ACC112 (cell line): Measurements from ENCODE around the gene GATAD2B.
"Not testable (repeated sequence)": the region's sequence is repeated elsewhere in the genome, so short reads cannot be mapped to it uniquely, and the experiment has no call there.

Experiments
- H2AFZ ChIP-seq: fragments of 200-600 bp; sonication (generic); one replicate; pipeline ENCODE4 v1.6.0; 2017; ENCODE audit warnings: antibody characterized with exemption, low read length; ENCODE audit not compliant: unreplicated experiment
- H3K27ac ChIP-seq: fragments of 200-600 bp; sonication (generic); 2 replicates; pipeline ENCODE4 v1.5.1; 2014; ENCODE audit warnings: low read depth, mild to moderate bottlenecking, antibody characterized with exemption, low read length, moderate library complexity
- H3K27me3 ChIP-seq: fragments of 200-600 bp; sonication (generic); 2 replicates; pipeline ENCODE4 v1.6.1; 2014; ENCODE audit warnings: mild to moderate bottlenecking, antibody characterized with exemption, low read length, moderate library complexity, mixed read lengths; ENCODE audit not compliant: insufficient read depth
- H3K36me3 ChIP-seq: fragments of 200-600 bp; sonication (generic); 2 replicates; pipeline ENCODE4 v1.6.1; 2016; ENCODE audit warnings: mild to moderate bottlenecking, antibody characterized with exemption, low read length, moderate library complexity, mixed read lengths; ENCODE audit not compliant: insufficient read depth
- H3K4me1 ChIP-seq: fragments of 200-600 bp; sonication (generic); one replicate; pipeline ENCODE4 v1.6.1; 2016; ENCODE audit warnings: low read length, mixed read lengths; ENCODE audit not compliant: insufficient read depth, unreplicated experiment, control insufficient read depth
- H3K4me3 ChIP-seq: fragments of 200-600 bp; sonication (generic); 2 replicates; pipeline ENCODE4 v1.5.1; 2014; ENCODE audit warnings: mild to moderate bottlenecking, low read depth, low read length
- H3K79me2 ChIP-seq: fragments of 200-600 bp; sonication (generic); one replicate; pipeline ENCODE4 v1.6.0; 2016; ENCODE audit warnings: low read length; ENCODE audit not compliant: control insufficient read depth, unreplicated experiment, insufficient read depth

Gene GATAD2B

GRCh38 chr1:153857505-153857904 lies 65.3 kb downstream of the GATAD2B start:
- Histone ChIP-seq H3K4me3 (no peak overlapping the region), H3K36me3 (peaks cover 7% of the 10 kb centered on the region), H3K27ac (no peak overlapping the region), H3K4me1 (no peaks in the 10 kb centered on the region), H2AFZ (no peak overlapping the region), H3K79me2 (peaks cover 18% of the 10 kb centered on the region), H3K27me3 (no peaks in the 10 kb centered on the region)

DNA sequence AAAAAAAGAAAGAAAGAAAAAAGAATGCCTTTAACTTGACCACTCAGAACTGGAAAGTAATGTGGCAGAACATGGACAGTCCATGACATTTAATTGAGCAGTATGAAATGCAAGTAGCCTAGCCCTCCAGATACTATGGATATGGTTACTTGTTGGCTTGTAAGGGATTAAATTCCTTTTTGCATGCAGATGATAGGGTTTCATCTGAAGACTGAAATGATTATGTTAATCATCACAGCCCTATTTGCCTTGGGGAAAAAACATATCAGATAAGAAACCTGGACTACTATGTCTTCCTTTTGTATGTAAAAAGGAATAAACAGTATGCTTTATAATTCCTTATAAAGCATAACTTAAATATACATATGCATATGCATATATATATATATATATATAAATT lies 66.0 kb downstream of the GATAD2B start:
- H3K27me3 ChIP-seq = no peaks in the 10 kb centered on the region
- no peak overlapping the region for H2AFZ ChIP-seq
- H3K4me3 ChIP-seq = no peak overlapping the region
- no peak overlapping the region for H3K27ac ChIP-seq
- peaks cover 7% of the 10 kb centered on the region for H3K36me3 ChIP-seq
- H3K4me1 ChIP-seq = no peaks in the 10 kb centered on the region
- peaks cover 20% of the 10 kb centered on the region for H3K79me2 ChIP-seq

DNA sequence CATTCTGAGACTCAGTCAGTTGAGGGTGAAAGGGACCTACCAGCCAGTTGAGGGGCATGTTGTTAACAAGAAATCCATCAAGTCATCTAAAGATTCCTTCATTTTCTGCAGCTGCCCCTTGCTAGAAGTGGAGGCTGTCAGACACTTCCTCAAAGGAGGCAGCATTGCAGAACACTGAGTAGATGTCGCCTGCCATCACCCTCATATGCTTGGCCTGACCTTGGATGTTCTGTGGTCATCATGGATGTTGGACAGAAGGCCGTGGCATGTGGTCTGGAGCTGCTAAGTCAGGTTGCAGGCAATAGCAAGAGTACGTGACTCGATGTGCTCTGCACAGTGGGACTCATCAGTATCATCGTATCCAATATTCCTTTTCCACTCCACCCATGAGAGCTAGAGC lies 70.6 kb downstream of the GATAD2B start:
- peaks cover 7% of the 10 kb centered on the region; the same call in 1 of the 2 replicates for H3K36me3 ChIP-seq
- no peaks in the 10 kb centered on the region for H3K27me3 ChIP-seq
- H3K4me1 ChIP-seq = no peaks in the 10 kb centered on the region
- H3K79me2 ChIP-seq = peaks cover 11% of the 10 kb centered on the region
- no peak overlapping the region for H3K27ac ChIP-seq
- H2AFZ ChIP-seq = no peak overlapping the region
- no peak overlapping the region for H3K4me3 ChIP-seq

DNA sequence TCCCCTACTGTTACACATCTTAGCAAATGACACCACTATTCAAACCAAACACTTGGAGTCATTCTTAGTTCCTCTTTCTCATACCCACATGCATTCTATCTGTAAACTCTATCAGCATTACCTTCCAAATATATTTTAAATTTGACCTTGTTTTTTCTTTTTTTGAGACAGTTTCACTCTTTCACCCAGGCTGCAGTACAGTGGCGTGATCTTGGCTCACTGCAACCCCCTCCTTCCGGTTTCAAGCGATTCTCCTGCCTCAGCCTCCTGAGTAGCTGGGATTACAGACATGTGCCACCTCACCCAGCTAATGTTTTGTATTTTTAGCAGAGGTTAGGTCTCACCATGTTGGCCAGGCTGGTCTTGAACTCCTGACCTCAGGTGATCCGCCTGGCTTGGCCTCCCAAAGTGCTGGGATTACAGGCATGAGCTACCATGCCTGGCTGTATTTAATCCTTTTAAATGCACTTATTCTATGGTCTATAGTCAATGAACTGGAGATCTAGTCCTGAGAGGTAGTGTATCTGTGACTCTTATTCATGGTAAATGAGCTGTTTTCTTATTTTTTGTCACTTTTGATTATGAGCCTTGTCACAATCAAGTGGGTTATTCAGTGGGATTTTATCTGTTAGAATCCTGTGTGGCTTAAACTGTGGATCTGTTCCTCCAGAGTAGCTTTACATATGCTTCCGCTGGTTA lies 73.1 kb downstream of the GATAD2B start:
- no peak overlapping the region for H3K4me3 ChIP-seq
- H3K4me1 ChIP-seq = no peaks in the 10 kb centered on the region
- H2AFZ ChIP-seq = no peak overlapping the region
- peaks cover 14% of the 10 kb centered on the region for H3K79me2 ChIP-seq
- no peak overlapping the region for H3K27ac ChIP-seq
- peaks cover 7% of the 10 kb centered on the region; the same call in 1 of the 2 replicates for H3K36me3 ChIP-seq
- no peaks in the 10 kb centered on the region for H3K27me3 ChIP-seq

DNA sequence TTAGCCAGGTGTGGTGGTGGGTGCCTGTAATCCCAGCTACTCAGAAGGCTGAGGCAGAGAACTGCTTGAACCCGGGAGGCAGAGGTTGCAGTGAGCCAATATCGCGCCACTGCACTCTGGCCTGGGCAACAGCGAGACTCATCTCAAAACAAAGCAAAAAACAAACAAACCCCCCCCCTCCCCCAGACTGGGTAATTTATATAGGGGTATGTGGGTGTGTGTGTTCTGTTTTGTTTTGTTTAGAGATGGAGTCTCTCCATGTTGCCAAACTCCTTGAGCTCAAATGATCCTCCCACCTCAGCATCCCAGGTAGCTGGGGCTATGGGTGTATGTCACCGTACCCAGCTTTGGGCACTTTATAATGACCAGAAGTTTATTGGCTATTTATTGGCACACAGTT lies 74.0 kb downstream of the GATAD2B start:
- H3K4me1 ChIP-seq = peaks cover 2% of the 10 kb centered on the region

DNA sequence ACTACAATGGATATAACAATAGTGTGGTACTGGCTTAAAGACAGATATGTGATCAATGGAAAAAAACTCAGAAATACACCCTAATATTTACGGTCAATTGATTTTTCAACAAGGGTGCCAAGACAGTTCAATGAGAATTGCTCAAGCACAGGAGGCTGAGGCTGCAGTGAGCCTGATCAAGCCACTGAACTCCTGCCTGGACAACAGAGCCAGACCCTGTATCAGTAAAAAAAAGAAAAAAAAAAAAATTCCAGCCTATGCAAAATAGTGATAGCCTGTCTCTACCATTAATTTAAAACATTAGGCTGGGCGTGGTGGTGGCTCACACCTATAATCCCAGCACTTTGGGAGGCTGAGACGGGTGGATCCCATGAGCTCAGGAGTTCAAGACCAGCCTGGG lies 77.6 kb downstream of the GATAD2B start:
- peaks cover 12% of the 10 kb centered on the region for H3K4me1 ChIP-seq
- H3K36me3 ChIP-seq = no peaks in the 10 kb centered on the region
- no peak overlapping the region for H3K27ac ChIP-seq
- H2AFZ ChIP-seq = no peak overlapping the region
- H3K4me3 ChIP-seq = no peak overlapping the region
- peaks cover 16% of the 10 kb centered on the region for H3K79me2 ChIP-seq
- no peaks in the 10 kb centered on the region for H3K27me3 ChIP-seq

More for the DNA sequence above, 74.0 kb downstream of the GATAD2B start:
- H2AFZ ChIP-seq = no peak overlapping the region
- H3K79me2 ChIP-seq = peaks cover 15% of the 10 kb centered on the region
- no peak overlapping the region for H3K4me3 ChIP-seq
- no peak overlapping the region for H3K27ac ChIP-seq
- H3K27me3 ChIP-seq = no peaks in the 10 kb centered on the region
- H3K36me3 ChIP-seq = peaks cover 7% of the 10 kb centered on the region; the same call in 1 of the 2 replicates

- H3K27me3 ChIP-seq, H3K4me3 ChIP-seq, H3K27ac ChIP-seq, H3K36me3 ChIP-seq, H2AFZ ChIP-seq: not testable (repeated sequence)
- Histone ChIP-seq H3K79me2 (peaks cover 16% of the 10 kb centered on the region), H3K4me1 (peaks cover 12% of the 10 kb centered on the region)
These were observed 78.4 kb downstream of the GATAD2B start for GRCh38 chr1:153844349-153844748.

- no peaks in the 10 kb centered on the region for H3K36me3 ChIP-seq
- H3K79me2 ChIP-seq = peaks cover 16% of the 10 kb centered on the region
- no peak overlapping the region for H3K4me3 ChIP-seq
- peaks cover 12% of the 10 kb centered on the region for H3K4me1 ChIP-seq
- no peaks in the 10 kb centered on the region for H3K27me3 ChIP-seq
- H3K27ac ChIP-seq = peak overlapping the region; percentile 55
- H2AFZ ChIP-seq = no peak overlapping the region
These were observed 80.7 kb downstream of the GATAD2B start for GRCh38 chr1:153842006-153842471.

DNA sequence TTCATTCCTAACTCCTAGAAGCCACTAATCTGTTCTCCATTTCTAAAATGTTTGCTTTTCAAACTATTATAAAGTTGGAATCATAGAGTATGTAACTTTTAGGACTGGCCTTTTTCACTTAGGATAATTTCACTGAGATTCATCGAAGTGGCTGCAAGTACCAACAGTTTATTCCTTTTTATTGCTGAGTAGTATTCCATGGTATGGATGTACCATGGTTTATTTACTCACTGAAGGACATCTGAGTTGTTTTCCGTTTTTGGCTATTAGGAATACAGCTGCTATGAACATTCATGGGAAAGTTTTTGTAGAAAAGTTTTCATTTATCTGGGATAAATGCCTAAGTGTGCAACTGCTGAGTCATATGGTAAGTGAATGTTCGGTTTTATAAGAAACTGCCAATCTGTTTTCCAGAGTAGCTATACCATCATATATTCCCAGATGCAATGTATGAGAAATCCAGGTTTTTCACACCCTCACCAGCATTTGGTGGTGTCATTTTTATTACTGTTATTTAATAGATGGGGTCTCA lies 81.2 kb downstream of the GATAD2B start:
- Histone ChIP-seq H3K4me3 (no peak overlapping the region), H3K27ac (peak overlapping the region; percentile 55), H2AFZ (no peak overlapping the region), H3K4me1 (peaks cover 12% of the 10 kb centered on the region), H3K27me3 (no peaks in the 10 kb centered on the region), H3K36me3 (no peaks in the 10 kb centered on the region), H3K79me2 (peaks cover 16% of the 10 kb centered on the region)

DNA sequence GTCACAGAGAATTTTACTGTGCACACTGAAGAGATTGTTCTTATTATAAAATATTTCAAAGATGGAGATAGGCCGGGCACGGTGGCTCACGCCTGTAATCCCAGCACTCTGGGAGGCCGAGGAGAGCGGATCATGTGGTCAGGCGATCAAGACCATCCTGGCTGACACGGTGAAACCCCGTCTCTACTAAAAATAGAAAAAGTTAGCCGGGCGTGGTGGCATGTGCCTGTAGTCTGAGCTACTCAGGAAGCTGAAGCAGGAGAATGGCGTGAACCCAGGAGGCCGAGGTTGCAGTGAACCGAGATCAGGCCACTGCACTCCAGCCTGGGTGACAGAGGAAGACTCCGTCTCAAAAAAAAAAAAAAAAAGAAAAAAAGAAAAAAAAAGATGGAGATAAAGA lies 82.0 kb downstream of the GATAD2B start:
- peaks cover 12% of the 10 kb centered on the region for H3K4me1 ChIP-seq
- H2AFZ ChIP-seq, H3K27me3 ChIP-seq, H3K4me3 ChIP-seq, H3K36me3 ChIP-seq, H3K27ac ChIP-seq: not testable (repeated sequence)
- H3K79me2 ChIP-seq = peaks cover 13% of the 10 kb centered on the region

DNA sequence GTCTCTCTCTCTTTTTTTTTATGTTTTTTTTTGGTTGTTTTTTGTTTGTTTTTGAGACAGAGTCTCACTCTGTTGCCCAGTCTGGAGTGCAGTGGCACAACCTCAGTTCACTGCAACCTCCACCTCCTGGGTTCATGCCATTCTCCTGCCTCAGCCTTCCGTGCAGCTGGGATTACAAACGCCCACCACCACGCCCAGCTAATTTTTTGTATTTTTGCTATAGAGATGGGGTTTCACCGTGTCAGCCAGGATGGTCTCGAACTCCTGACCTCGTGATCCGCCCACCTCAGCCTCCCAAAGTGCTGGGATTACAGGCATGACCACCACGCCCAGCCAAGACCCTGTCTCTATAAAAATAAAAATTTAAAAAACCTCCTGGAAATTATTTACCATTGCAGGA lies 88.8 kb downstream of the GATAD2B start:
- H3K27me3 ChIP-seq, H3K4me1 ChIP-seq, H3K36me3 ChIP-seq, H2AFZ ChIP-seq, H3K27ac ChIP-seq, H3K4me3 ChIP-seq: not testable (repeated sequence)
- H3K79me2 ChIP-seq = peaks cover 16% of the 10 kb centered on the region
